K562 (cell line): ENCODE data around the gene RAMACL.
"Not testable (repeated sequence)": the region's sequence is repeated elsewhere in the genome, so short reads cannot be mapped to it uniquely, and the experiment has no call there.

Experiments used
- CBX3 ChIP-seq, 2 experiments: IDR thresholded peaks; 1 replicate in 1 of 2; 2 replicates in 1 of 2; pipeline ENCODE4 v1.6.1; 2012; ENCODE audit warnings: inconsistent platforms in 2 of 2, low read length in 2 of 2, borderline replicate concordance in 1 of 2, control low read depth in 1 of 2
- CEBPB ChIP-seq: fragments of 450-650 bp; IDR thresholded peaks from 2 replicates; pipeline ENCODE4 v1.6.1; 2016; ENCODE audit warnings: missing genetic modification characterization, missing compliant biosample characterization
- CTCF ChIP-seq, 3 experiments: IDR thresholded peaks in 2 of 3; conservative IDR thresholded peaks in 1 of 3; 2 replicates each; pipeline ENCODE4 v1.5.1; 2011 to 2012; ENCODE audit warnings: low read length in 3 of 3, mild to moderate bottlenecking in 3 of 3, control low read depth in 2 of 3, improper control_type of control experiment in 1 of 3, inconsistent platforms in 1 of 3, low read depth in 1 of 3, mixed read lengths in 1 of 3, moderate library complexity in 1 of 3; ENCODE audit not compliant: insufficient read depth in 2 of 3
- ESRRA ChIP-seq: fragments of 450-650 bp; IDR thresholded peaks from 2 replicates; pipeline ENCODE4 v1.6.1; 2014; ENCODE audit warnings: low read depth, mild to moderate bottlenecking, moderate library complexity, borderline replicate concordance
- JUND ChIP-seq, 2 experiments: IDR thresholded peaks; 2 replicates in 1 of 2; 3 replicates in 1 of 2; pipeline ENCODE4 v1.6.1; 2011; ENCODE audit warnings: borderline replicate concordance in 2 of 2, low read depth in 2 of 2, low read length in 2 of 2, improper control_type of control experiment in 1 of 2, missing biosample characterization in 1 of 2, missing genetic modification characterization in 1 of 2, missing genetic modification reagents in 1 of 2
- POLR2A ChIP-seq: fragments of 450-650 bp; conservative IDR thresholded peaks from 2 replicates; pipeline ENCODE4 v1.6.1; 2016
- SMC3 ChIP-seq: conservative IDR thresholded peaks from 2 replicates; pipeline ENCODE4 v1.6.1; 2011; ENCODE audit warnings: low read depth, low read length, improper control_type of control experiment; ENCODE audit not compliant: insufficient read depth
- ZBTB11 ChIP-seq, 3 experiments: fragments of 200-800 bp in 1 of 3; fragments of 250-450 bp in 1 of 3; fragments of 450-650 bp in 1 of 3; sonication (Bioruptor Pico) in 1 of 3; sonication (Bioruptor generic) in 1 of 3; formaldehyde crosslinking in 1 of 3; IDR thresholded peaks; 2 replicates each; pipeline versions ENCODE4 v1.6.1 to v1.8.0; 2016 to 2022; ENCODE audit warnings: mild to moderate bottlenecking in 2 of 3, missing genetic modification characterization in 2 of 3, missing compliant biosample characterization in 1 of 3, moderate library complexity in 1 of 3
- ZFX ChIP-seq: sonication (generic); formaldehyde crosslinking; IDR thresholded peaks from 2 replicates; pipeline ENCODE4 v1.8.0; 2022; ENCODE audit warnings: mild to moderate bottlenecking, missing genetic modification reagents, moderate library complexity

- not testable (repeated sequence) for TF ChIP-seq SMC3; CTCF (IDR thresholded peaks at IDR 0.05 in 2 of 3, conservative IDR thresholded peaks at IDR 0.05 in 1 of 3; ENCODE audit: insufficient read depth in 2 of 3, low read depth in 1 of 3, low read length in 3 of 3); ZFX (CRISPR knock-in tag); ESRRA; JUND (IDR thresholded peaks at IDR 0.05; ENCODE audit: borderline replicate concordance, low read depth, low read length); JUND (tag; IDR thresholded peaks at IDR 0.05; ENCODE audit: borderline replicate concordance, low read depth, low read length); CEBPB; ZBTB11 (CRISPR knock-in tag; IDR thresholded peaks at IDR 0.05); CBX3 (IDR thresholded peaks at IDR 0.05; ENCODE audit: borderline replicate concordance in 1 of 2, low read length in 2 of 2); POLR2A
Measured at GRCh38 chr6:166539011-166539385, 47.5 kb downstream of the RAMACL start.
